HG03135 (cell line): Measurements from ENCODE around the gene WIPF3.

Source experiments
- ATAC-seq: cut with Tn5 transposase; IDR thresholded peaks from one replicate; pipeline ENCODE4 v1.9.1; 2021; ENCODE audit warnings: mild to moderate bottlenecking, moderate library complexity; ENCODE audit not compliant: unreplicated experiment

Gene WIPF3

DNA sequence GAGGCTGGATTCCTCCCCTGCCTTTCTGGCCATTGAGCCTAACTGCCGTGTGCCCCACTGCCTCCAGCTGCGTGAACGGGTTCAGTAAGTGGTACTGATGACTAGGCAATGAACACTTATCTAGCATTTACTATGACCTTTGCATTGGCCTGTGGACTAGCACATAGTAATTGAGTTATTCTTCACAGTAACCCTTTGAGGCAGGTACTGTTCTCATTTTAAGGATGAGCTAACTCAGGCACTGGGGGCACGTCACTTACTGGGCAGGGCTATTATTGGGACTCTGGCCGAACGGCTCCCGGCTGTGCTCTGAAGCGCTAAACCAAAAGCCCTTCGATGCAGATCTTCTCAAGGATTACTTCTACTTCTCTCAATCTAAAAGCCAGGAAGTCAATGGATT lies 38.3 kb downstream of the WIPF3 start:
- ATAC-seq: no peak

GRCh38 chr7:29847496-29847895 lies 41.2 kb downstream of the WIPF3 start:
- ATAC-seq: no peak

- no peak for ATAC-seq
Measured at GRCh38 chr7:29847916-29848315, 41.6 kb downstream of the WIPF3 start.

GRCh38 chr7:29848941-29849340 lies 42.6 kb downstream of the WIPF3 start:
- ATAC-seq: no peak

GRCh38 chr7:29851487-29851886 lies 45.2 kb downstream of the WIPF3 start:
- ATAC-seq: no peak

DNA sequence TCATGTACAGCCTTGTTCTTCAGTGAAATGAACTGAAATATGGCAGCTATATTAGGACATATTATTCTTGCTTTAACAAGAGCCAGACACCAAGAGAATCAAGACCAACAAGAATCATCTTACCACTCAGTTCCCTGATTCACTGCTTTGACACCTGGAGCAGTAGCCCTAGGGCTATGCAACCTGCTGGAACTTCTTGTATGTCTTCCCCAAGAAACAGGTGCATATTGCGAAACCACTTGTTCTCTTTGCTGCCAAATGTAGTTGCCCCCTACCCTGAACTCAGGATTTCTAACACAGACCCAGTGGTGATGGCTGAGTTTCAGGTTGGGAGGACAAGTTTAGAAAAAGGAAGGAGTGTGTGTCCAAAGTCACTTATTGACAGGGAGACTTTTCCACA lies 46.1 kb downstream of the WIPF3 start:
- ATAC-seq: no peak

- ATAC-seq: no peak
Measured at GRCh38 chr7:29853072-29853471, 46.8 kb downstream of the WIPF3 start.

- ATAC-seq: no peak
Measured at GRCh38 chr7:29853789-29854188, 47.5 kb downstream of the WIPF3 start.

GRCh38 chr7:29854257-29854938 lies 48.1 kb downstream of the WIPF3 start:
- no peak for ATAC-seq

DNA sequence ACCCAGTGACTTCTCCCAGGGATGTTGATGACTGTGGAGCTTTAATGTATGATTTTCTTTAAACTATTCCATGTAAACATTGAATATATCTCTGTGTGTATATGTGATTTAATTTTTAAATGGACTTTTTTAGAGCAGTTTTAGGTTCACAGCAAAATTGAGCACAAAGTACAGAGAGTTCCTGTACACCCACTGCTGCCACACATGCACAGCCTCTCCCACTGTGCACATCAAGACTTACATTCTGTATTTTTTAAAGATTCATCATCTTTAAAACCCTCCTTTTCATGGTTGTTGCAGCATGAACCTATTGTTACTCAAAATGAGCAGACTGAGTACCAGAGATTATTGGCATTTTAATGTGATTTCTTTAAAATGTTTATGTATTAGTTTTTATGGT lies 51.3 kb downstream of the WIPF3 start:
- ATAC-seq: no peak

DNA sequence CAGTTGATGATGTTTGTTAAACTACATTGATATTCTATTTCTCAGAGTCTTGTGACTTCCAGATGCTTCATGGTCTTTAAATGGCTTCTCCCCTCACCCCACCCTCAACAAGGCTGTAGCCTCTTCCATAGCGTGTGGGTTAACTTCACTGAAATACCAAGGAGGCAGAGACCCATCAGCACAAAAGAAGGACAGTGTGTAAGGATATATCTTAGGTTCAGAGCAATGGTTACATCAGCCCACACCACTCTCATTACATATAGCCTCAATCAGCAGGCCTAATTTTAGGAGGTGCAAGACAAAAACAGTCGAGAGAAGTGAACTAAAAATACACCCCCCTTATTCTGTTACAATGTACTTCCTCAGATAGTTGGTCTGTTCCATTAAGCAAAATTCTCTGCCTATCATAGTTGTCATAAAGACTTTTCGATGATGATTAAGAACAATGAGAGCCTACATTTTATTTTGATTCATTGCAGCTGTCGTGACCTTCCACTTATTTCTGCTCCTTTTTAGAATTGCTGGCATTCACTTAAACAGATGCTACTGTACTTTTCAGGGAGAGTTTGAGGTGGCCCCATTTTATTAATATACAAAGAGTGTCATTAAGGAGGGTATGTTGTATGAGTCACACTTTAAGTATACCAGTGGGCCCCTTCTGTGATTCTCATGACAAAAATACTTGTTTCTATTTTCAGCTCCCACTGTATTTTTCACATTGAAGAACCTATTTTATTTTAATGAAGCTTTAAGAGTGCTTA lies 52.1 kb downstream of the WIPF3 start:
- ATAC-seq: no peak

DNA sequence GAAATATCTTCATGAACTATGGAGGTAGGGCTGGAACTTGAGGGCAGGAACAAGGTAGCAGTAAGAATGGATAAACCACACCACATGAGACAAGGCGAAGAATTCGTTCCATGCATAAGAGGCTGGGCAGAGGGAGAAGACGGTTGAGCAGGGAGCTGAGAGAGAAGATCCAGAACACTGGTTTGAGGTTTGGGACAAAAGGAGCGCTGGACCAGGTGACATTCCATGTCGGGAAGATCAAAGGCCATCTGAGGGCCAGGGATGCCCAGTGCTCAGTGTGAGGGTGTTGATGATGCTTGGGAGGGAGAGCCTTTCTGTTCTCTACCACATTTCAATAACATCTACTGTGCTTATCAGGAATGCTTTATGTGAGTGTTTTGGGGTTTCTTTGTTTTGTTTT lies 52.8 kb downstream of the WIPF3 start:
- ATAC-seq: no peak

GRCh38 chr7:29859524-29860185 lies 53.3 kb downstream of the WIPF3 start:
- ATAC-seq: no peak

DNA sequence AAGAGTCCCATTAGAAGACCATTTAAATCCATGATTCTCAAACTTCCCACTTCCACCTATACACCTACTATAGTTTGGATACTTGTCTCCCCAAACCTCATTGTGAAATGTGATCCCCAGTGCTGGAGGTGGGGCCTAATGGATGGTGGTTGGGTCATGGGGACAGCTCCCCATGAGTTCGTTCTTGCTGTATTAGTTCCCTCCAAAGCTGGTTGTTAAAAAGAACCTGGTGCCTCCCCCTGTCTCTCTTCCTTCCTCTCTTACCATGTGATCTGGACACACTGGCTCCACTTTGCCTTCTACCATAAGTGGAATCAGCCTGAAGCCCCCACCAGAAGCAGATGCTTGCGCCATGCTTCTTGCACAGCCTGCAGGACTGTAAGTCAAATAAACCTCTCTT lies 53.9 kb downstream of the WIPF3 start:
- no peak for ATAC-seq

- no peak for ATAC-seq
Measured at GRCh38 chr7:29861884-29862283, 55.6 kb downstream of the WIPF3 start.

DNA sequence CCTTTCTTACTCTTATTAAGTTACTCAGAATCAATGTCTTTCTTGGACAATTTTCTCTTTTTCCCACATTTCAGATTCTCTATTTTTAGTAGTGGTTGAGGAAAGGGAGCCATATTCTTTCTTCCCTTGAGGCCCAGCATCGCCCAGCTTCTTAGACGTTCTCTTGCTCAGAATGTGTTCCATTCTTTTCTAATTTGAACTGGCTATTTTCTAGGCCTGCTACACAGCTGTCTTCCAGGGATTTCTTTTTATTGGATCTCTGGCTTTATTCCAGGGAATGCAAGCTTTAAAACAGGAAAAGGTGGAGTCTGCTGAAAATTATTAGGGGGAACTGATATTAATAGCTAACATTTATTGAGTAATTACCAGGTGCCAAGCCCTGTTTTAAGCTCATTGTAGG lies 58.3 kb downstream of the WIPF3 start:
- no peak for ATAC-seq

DNA sequence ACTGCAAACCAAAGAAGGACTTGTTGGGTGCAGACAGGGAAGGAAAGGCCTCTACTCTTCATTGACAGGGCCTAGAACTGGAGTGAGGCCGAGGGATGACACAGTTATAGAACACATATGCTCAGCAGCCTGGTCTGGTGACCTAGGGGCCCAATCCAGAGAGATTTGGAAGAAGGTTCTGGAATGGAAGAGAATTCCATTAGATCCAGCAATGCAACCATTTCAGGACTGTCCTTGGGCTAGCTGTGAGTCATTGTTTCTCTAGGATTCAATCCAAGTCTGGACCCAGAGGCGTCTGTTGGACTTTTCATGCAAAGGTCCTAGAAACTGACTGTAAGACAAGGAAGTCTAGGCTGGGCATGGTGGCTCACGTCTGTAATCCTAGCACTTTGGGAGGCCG lies 59.2 kb downstream of the WIPF3 start:
- no peak for ATAC-seq

DNA sequence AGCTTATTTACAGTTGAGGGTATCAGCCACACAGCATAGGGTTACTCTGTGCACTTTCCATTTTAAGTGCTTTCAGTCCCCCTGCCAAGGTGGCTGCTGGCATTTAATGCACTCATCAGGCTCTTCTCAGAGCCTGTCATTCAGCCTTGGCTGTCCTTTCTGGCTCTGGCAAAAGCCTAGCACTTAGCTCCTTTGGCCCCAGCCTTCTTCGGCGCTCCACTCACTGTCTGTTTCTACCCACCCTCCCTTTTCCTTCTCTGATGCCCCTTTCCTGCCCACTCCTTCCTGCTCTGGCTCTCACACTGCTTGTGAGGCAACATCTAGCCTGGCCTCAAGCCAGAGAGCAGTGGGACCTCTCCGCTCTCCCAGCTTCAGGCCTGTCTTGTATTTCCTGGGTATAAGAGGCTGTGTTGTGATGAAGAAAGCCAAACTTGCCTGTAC lies 60.2 kb downstream of the WIPF3 start:
- ATAC-seq: no peak

DNA sequence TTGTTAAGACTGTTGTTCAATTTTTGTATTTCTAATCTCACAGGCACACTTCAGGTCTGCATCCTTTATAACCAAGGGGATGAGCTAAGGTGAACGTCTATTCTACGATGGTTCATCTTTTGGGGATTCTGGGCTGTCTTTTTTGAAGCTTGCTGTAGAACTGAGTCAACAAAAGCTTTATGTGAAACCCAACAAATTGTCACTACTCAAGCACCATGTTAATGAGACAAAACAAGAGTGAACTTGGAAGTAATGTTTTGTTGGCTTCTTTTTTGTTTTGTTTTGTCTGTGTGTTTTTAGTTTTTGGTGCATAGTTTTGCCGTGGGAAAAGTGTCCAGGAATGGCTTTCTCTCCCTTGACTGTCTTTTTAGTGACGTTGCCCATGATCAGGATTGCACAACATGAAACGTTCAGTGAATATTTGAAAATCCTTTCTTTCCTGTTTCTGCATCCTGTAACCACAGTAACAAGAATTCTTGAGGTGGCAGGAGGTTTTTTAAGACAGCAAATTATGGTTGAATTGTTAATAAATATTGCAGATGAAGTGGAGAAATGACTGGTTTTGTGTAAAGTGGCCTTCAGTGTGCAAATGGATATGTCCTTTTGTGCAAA lies 65.6 kb downstream of the WIPF3 start:
- ATAC-seq: no peak

DNA sequence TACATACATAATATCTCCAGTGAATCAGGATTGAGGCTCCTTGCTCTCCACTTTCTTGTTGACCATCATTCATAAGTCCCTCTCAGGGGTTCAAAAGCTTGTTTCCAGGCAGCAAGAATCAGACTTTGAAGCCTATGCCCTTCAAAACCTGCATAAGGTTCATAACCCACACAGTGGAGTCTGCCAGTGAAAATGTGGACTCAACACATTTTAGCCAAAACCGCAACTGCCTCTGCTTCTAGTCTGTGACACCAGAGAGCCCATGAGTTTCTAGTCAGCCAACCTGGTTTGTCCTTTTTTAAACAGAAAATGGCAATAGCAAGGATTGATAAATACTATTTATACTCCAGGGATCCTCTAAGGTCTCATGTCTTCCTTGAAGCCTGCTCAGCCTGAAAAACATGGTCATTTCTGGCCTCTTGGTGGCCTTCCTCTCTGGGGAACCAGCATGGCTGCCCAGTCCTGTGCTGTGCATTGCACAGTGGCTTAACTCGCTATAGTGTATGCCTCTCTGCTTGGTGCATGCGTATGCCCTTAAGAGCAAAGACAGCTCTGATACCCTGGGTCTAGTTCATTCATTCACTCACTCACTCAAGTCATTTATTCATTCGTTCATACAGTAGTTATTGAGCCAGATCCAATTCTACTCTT lies 67.5 kb downstream of the WIPF3 start:
- no peak for ATAC-seq

- no peak for ATAC-seq
Measured at GRCh38 chr7:29875741-29876140, 69.4 kb downstream of the WIPF3 start.
